HepG2 (cell line): ENCODE measurements around the gene DNAAF8. TPM values are rescaled to one million over a fixed set of nuclear protein-coding genes. Genes with fewer than 3 reads are reported as not detected.

ENCODE experiments used
- ADNP ChIP-seq: sonication (generic); formaldehyde crosslinking; IDR thresholded peaks from 2 replicates; pipeline ENCODE4 v1.4.0; 2020; ENCODE audit warnings: missing genetic modification reagents
- GTF3A ChIP-seq: sonication (generic); formaldehyde crosslinking; conservative IDR thresholded peaks from 2 replicates; pipeline ENCODE4 v1.4.0; 2020; ENCODE audit warnings: mild to moderate bottlenecking, missing genetic modification reagents
- MATR3 ChIP-seq: sonication (generic); formaldehyde crosslinking; IDR thresholded peaks from 2 replicates; pipeline ENCODE4 v1.4.0; 2020; ENCODE audit warnings: missing genetic modification reagents
- TEAD3 ChIP-seq: optimal IDR thresholded peaks from 2 replicates; pipeline ENCODE3; 2016; ENCODE audit warnings: borderline replicate concordance
- ZNF703 ChIP-seq: sonication (generic); formaldehyde crosslinking; IDR thresholded peaks from 2 replicates; pipeline ENCODE4 v1.5.1; 2020; ENCODE audit warnings: missing genetic modification reagents, mild to moderate bottlenecking, moderate library complexity, borderline replicate concordance
- ZNF782 ChIP-seq: sonication (generic); formaldehyde crosslinking; IDR thresholded peaks from 2 replicates; pipeline ENCODE4 v1.4.0; 2020; ENCODE audit warnings: missing genetic modification reagents, mild to moderate bottlenecking, borderline replicate concordance
- ZNF891 ChIP-seq: sonication (generic); formaldehyde crosslinking; IDR thresholded peaks from 2 replicates; pipeline ENCODE4 v1.5.0; 2020; ENCODE audit warnings: mild to moderate bottlenecking, missing genetic modification reagents
- ZSCAN21 ChIP-seq: sonication (generic); formaldehyde crosslinking; IDR thresholded peaks from 2 replicates; pipeline ENCODE4 v1.8.0; 2022; ENCODE audit warnings: mild to moderate bottlenecking, missing genetic modification reagents, moderate library complexity, borderline replicate concordance
- polyA plus RNA-seq, 8 experiments: library from polyadenylated mRNA; depleted of rRNA in 3 of 8; stranded (reverse) in 7 of 8; unstranded in 1 of 8; fragments of >200 nt; fragmentation: Illumina TruSeq in 4 of 8; extraction: Trizol in 4 of 8; gene quantifications; 2 replicates each; pipeline versions ENCODE4 v1.2.1 to v1.2.3, GENCODE V29; 2011 to 2016; ENCODE audit warnings: low read depth in 4 of 8, missing spikeins in 1 of 8, mixed read lengths in 1 of 8; ENCODE audit not compliant: insufficient read depth in 1 of 8
- total RNA-seq, 5 experiments: library from RNA; depleted of rRNA; stranded (reverse); fragments of >200 nt; fragmentation: Illumina TruSeq; extraction: Trizol; gene quantifications; 2 replicates each; pipeline ENCODE4 v1.2.3, GENCODE V29; 2016; ENCODE audit warnings: low read depth in 1 of 5
- TF ChIP-seq, protein P1 (sequence below): sonication (generic); formaldehyde crosslinking; IDR thresholded peaks from 2 replicates; pipeline ENCODE4 v1.8.1; 2023; ENCODE audit warnings: mild to moderate bottlenecking, moderate library complexity, missing genetic modification reagents
- TF ChIP-seq, protein P2 (sequence below): sonication (generic); formaldehyde crosslinking; IDR thresholded peaks from 2 replicates; pipeline ENCODE4 v1.5.0; 2020; ENCODE audit warnings: missing genetic modification reagents
- TF ChIP-seq, protein P3 (sequence below): fragments of 450-650 bp; IDR thresholded peaks from 2 replicates; pipeline ENCODE4 v1.6.1; 2017; ENCODE audit warnings: mild to moderate bottlenecking
- TF ChIP-seq, protein P4 (sequence below): sonication (generic); formaldehyde crosslinking; IDR thresholded peaks from 2 replicates; pipeline ENCODE4 v1.4.0; 2020; ENCODE audit warnings: mild to moderate bottlenecking, missing genetic modification reagents
- TF ChIP-seq, protein P5 (sequence below): sonication (generic); formaldehyde crosslinking; IDR thresholded peaks from 2 replicates; pipeline ENCODE4 v1.8.0; 2022; ENCODE audit warnings: mild to moderate bottlenecking, missing genetic modification reagents, moderate library complexity
- TF ChIP-seq, protein P6 (sequence below): sonication (generic); formaldehyde crosslinking; IDR thresholded peaks from 2 replicates; pipeline ENCODE4 v1.5.0; 2020; ENCODE audit warnings: mild to moderate bottlenecking, missing genetic modification reagents
- TF ChIP-seq, protein P7 (sequence below): IDR thresholded peaks from 2 replicates; pipeline ENCODE4 v1.6.1; 2016
- TF ChIP-seq, protein P8 (sequence below): IDR thresholded peaks from 2 replicates; pipeline ENCODE4 v1.6.1; 2016; ENCODE audit warnings: mild to moderate bottlenecking, missing biosample characterization, missing genetic modification reagents

The DNAAF8 gene
- total and polyA plus RNA-seq, 2 of the 13 experiments (the other 11 are each of a cell fraction or from before 2014, with no cell fraction given), result 0.44 TPM; not detected in 1

DNA sequence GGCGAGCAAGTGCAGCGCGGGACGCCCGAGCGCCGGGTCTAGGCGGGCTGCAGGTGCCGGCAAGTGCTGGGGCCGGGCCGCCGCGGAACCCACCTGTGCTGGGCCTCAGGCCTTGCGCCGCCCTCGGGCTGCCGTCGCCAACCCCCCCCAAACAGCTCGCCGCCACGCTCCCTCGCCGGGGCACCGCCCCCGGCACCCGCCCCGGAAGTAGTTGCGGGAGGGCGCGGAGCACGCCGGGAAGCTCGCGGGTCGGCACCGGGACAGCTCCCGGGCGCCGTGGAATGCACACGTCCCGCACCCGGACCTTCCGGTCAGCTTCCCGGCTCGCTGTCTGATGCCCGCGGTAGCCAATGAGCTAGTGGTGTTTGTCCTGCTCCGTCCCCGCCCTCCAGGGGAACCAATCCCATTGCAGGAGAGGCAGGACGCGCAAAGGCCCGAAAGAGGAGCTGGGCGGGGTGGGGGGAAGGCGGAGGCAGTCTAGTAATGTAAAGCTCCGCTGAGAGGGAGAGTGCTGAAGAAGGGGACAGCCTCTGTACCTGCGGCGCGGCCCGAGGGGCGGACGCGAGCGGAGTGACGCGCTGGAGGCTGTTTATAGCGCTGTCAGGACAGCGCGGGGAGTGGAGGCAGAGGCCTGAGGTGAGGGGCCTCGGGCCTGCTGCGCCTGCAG is at the start of gene DNAAF8, which contains the start of gene ANKS3 (continued):
- TF ChIP-seq, protein P1, sequence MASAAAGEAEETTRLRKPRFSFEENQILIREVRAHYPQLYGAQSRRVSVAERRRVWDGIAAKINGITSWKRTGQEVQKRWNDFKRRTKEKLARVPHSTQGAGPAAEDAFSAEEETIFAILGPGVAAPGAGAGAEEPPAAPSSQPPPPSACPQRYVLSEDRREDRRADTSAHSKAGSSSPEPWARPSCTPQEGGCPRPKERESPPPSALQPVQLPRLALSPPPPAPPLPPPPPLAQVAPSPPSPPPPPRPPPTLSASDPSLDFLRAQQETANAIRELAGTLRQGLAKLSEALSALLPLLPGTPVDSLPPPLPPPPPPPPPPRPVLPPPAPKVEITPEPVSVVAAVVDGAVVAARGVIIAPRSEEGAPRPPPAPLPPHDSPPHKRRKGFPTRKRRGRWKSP, result peak; percentile 25; the same call in 1 of the 2 replicates
- TF ChIP-seq ZNF703 (no peak; the same call in 1 of the 2 replicates), ZNF782 (peak; percentile 49; the same call in 1 of the 2 replicates), TEAD3 (peak; percentile 98), ZNF891 (no peak; the same call in 1 of the 2 replicates), GTF3A (CRISPR knock-in tag) (no peak; the same call in 1 of the 2 replicates), MATR3 (no peak), ADNP (0 out of 2 replicates have a peak, but pooled peaks have one; percentile 25), ZSCAN21 (CRISPR knock-in tag) (peak; percentile 74; the same call in 1 of the 2 replicates)
- TF ChIP-seq, protein P2, sequence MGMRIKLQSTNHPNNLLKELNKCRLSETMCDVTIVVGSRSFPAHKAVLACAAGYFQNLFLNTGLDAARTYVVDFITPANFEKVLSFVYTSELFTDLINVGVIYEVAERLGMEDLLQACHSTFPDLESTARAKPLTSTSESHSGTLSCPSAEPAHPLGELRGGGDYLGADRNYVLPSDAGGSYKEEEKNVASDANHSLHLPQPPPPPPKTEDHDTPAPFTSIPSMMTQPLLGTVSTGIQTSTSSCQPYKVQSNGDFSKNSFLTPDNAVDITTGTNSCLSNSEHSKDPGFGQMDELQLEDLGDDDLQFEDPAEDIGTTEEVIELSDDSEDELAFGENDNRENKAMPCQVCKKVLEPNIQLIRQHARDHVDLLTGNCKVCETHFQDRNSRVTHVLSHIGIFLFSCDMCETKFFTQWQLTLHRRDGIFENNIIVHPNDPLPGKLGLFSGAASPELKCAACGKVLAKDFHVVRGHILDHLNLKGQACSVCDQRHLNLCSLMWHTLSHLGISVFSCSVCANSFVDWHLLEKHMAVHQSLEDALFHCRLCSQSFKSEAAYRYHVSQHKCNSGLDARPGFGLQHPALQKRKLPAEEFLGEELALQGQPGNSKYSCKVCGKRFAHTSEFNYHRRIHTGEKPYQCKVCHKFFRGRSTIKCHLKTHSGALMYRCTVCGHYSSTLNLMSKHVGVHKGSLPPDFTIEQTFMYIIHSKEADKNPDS (CRISPR knock-in tag), result no peak
- TF ChIP-seq, protein P3, sequence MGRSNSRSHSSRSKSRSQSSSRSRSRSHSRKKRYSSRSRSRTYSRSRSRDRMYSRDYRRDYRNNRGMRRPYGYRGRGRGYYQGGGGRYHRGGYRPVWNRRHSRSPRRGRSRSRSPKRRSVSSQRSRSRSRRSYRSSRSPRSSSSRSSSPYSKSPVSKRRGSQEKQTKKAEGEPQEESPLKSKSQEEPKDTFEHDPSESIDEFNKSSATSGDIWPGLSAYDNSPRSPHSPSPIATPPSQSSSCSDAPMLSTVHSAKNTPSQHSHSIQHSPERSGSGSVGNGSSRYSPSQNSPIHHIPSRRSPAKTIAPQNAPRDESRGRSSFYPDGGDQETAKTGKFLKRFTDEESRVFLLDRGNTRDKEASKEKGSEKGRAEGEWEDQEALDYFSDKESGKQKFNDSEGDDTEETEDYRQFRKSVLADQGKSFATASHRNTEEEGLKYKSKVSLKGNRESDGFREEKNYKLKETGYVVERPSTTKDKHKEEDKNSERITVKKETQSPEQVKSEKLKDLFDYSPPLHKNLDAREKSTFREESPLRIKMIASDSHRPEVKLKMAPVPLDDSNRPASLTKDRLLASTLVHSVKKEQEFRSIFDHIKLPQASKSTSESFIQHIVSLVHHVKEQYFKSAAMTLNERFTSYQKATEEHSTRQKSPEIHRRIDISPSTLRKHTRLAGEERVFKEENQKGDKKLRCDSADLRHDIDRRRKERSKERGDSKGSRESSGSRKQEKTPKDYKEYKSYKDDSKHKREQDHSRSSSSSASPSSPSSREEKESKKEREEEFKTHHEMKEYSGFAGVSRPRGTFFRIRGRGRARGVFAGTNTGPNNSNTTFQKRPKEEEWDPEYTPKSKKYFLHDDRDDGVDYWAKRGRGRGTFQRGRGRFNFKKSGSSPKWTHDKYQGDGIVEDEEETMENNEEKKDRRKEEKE, result no peak
- TF ChIP-seq, protein P4, sequence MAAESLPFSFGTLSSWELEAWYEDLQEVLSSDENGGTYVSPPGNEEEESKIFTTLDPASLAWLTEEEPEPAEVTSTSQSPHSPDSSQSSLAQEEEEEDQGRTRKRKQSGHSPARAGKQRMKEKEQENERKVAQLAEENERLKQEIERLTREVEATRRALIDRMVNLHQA (CRISPR knock-in tag), result no peak
- TF ChIP-seq, protein P5, sequence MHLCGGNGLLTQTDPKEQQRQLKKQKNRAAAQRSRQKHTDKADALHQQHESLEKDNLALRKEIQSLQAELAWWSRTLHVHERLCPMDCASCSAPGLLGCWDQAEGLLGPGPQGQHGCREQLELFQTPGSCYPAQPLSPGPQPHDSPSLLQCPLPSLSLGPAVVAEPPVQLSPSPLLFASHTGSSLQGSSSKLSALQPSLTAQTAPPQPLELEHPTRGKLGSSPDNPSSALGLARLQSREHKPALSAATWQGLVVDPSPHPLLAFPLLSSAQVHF (CRISPR knock-in tag), result no peak
- TF ChIP-seq, protein P6, sequence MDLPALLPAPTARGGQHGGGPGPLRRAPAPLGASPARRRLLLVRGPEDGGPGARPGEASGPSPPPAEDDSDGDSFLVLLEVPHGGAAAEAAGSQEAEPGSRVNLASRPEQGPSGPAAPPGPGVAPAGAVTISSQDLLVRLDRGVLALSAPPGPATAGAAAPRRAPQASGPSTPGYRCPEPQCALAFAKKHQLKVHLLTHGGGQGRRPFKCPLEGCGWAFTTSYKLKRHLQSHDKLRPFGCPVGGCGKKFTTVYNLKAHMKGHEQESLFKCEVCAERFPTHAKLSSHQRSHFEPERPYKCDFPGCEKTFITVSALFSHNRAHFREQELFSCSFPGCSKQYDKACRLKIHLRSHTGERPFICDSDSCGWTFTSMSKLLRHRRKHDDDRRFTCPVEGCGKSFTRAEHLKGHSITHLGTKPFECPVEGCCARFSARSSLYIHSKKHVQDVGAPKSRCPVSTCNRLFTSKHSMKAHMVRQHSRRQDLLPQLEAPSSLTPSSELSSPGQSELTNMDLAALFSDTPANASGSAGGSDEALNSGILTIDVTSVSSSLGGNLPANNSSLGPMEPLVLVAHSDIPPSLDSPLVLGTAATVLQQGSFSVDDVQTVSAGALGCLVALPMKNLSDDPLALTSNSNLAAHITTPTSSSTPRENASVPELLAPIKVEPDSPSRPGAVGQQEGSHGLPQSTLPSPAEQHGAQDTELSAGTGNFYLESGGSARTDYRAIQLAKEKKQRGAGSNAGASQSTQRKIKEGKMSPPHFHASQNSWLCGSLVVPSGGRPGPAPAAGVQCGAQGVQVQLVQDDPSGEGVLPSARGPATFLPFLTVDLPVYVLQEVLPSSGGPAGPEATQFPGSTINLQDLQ (CRISPR knock-in tag), result peak; percentile 59; the same call in 1 of the 2 replicates
- TF ChIP-seq, protein P7, sequence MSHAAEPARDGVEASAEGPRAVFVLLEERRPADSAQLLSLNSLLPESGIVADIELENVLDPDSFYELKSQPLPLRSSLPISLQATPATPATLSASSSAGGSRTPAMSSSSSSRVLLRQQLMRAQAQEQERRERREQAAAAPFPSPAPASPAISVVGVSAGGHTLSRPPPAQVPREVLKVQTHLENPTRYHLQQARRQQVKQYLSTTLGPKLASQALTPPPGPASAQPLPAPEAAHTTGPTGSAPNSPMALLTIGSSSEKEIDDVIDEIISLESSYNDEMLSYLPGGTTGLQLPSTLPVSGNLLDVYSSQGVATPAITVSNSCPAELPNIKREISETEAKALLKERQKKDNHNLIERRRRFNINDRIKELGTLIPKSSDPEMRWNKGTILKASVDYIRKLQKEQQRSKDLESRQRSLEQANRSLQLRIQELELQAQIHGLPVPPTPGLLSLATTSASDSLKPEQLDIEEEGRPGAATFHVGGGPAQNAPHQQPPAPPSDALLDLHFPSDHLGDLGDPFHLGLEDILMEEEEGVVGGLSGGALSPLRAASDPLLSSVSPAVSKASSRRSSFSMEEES (CRISPR knock-in tag), result 0 out of 2 replicates have a peak, but pooled peaks have one; percentile 39
- TF ChIP-seq, protein P8, sequence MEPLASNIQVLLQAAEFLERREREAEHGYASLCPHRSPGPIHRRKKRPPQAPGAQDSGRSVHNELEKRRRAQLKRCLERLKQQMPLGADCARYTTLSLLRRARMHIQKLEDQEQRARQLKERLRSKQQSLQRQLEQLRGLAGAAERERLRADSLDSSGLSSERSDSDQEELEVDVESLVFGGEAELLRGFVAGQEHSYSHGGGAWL (CRISPR knock-in tag), result peak; percentile 83
